ENCODE results near the gene CAND1. TPM values are rescaled to one million over a fixed set of nuclear protein-coding genes. Genes with fewer than 3 reads are reported as not detected.

Gene CAND1
- 100 to 1,000 TPM; 125 to 131 TPM for total RNA-seq
- polyA plus RNA-seq (ENCODE audit: insufficient read depth, low read depth, low replicate concordance) = 88.4 TPM
- long read RNA-seq, donor 1, full-length matches to known transcripts = 18 of 71 reads
- long read RNA-seq, donor 1, partial matches to known transcripts = 53 of 71 reads
- long read RNA-seq, donor 1, other reads (novel, unspliced or antisense) = 0 of 71 reads
- long read RNA-seq, donor 2, full-length matches to known transcripts = 17 of 27 reads
- long read RNA-seq, donor 2, partial matches to known transcripts = 10 of 27 reads
- long read RNA-seq, donor 2, other reads (novel, unspliced or antisense) = 0 of 27 reads

- intact Hi-C loops (cut with DNase I; ENCODE audit: low total_unique reads) = no loop called here
- H3K4me3 ChIP-seq = peak within 1 kb of the TSS; percentile 86 to 90
- 0 to 1% methylated on average over 17 to 45 of the region's 61 CpGs for WGBS, 2 donors
These were observed at the start of gene CAND1 for GRCh38 chr12:67268896-67269632. TSS of gene CAND1 (plus strand) at chr12:67269358. CDS start at chr12:67269718, 360 bp downstream.

GRCh38 chr12:67220065-67220464, 49.1 kb upstream of the CAND1 start:
- intact Hi-C loops (cut with DNase I; ENCODE audit: low total_unique reads) = no loop called here
- TF ChIP-seq CTCF (IDR thresholded peaks at IDR 0.05) (peak in 2 of 3 experiments; percentile 33 to 40), POLR2A (IDR thresholded peaks at IDR 0.05) (no peak)
- WGBS, 2 donors = 70 to 87% methylated on average over 4 of the region's 4 CpGs

More at GRCh38 chr12:67268896-67269632, at the start of gene CAND1:
- Histone ChIP-seq H3K4me1 (peaks cover 17% of the 10 kb centered on the region), H3K36me3 (ENCODE audit: low read depth, missing control alignments) (no peaks in the 10 kb centered on the region), H3K9me3 (no peaks in the 10 kb centered on the region), H3K27me3 (no peaks in the 10 kb centered on the region), H3K27ac (peak within 1 kb of the TSS; percentile 97 to 100)
- DNase-seq = peak; percentile 98
- peak; percentile 65 for TF ChIP-seq POLR2A (IDR thresholded peaks at IDR 0.05)
- TF ChIP-seq CTCF (IDR thresholded peaks at IDR 0.05) = no peak

GRCh38 chr12:67222302-67222701, 46.9 kb upstream of the CAND1 start:
- Histone ChIP-seq H3K27ac (no peak overlapping the region), H3K27me3 (no peaks in the 10 kb centered on the region), H3K4me1 (no peaks in the 10 kb centered on the region), H3K4me3 (no peak overlapping the region), H3K9me3 (no peaks in the 10 kb centered on the region), H3K36me3 (ENCODE audit: low read depth, missing control alignments) (no peaks in the 10 kb centered on the region)
- intact Hi-C loops (cut with DNase I; ENCODE audit: low total_unique reads) = no loop called here
- peak in 1 of 3 experiments; percentile 27 for TF ChIP-seq CTCF (IDR thresholded peaks at IDR 0.05)
- no peak for TF ChIP-seq POLR2A (IDR thresholded peaks at IDR 0.05)
- 40 to 43% methylated on average over 4 of the region's 4 CpGs for WGBS, 2 donors
- peak; percentile 16 for DNase-seq

More at GRCh38 chr12:67220065-67220464, 49.1 kb upstream of the CAND1 start:
- Histone ChIP-seq H3K4me3 (no peak overlapping the region), H3K36me3 (ENCODE audit: low read depth, missing control alignments) (no peaks in the 10 kb centered on the region), H3K27ac (no peak overlapping the region), H3K9me3 (no peaks in the 10 kb centered on the region), H3K4me1 (no peaks in the 10 kb centered on the region), H3K27me3 (no peaks in the 10 kb centered on the region)
- peak; percentile 61 for DNase-seq

- H3K4me1 ChIP-seq = no peaks in the 10 kb centered on the region
- no peak overlapping the region for H3K4me3 ChIP-seq
- TF ChIP-seq CTCF (IDR thresholded peaks at IDR 0.05) (no peak), POLR2A (IDR thresholded peaks at IDR 0.05) (no peak)
- no peaks in the 10 kb centered on the region for H3K36me3 ChIP-seq (ENCODE audit: low read depth, missing control alignments)
- H3K27ac ChIP-seq = no peak overlapping the region
- intact Hi-C loops (cut with DNase I; ENCODE audit: low total_unique reads) = no loop called here
- WGBS, 2 donors = 65 to 91% methylated on average over 3 of the region's 3 CpGs
- H3K27me3 ChIP-seq = no peaks in the 10 kb centered on the region
- no peak for DNase-seq
- no peaks in the 10 kb centered on the region for H3K9me3 ChIP-seq
These were observed 45.9 kb upstream of the CAND1 start for GRCh38 chr12:67223225-67223624.

All from testis (tissue), 5 donors.